Right lobe of liver (tissue), 6 donors: ENCODE measurements around the gene TSKS. TPM values are rescaled to one million over a fixed set of nuclear protein-coding genes. Genes with fewer than 3 reads are reported as not detected.
A peak's percentile ranks its signal among the peaks of the same experiment; 100 is the strongest.

ENCODE experiments used
- ATAC-seq, 4 donors: fragments of 200-7000 bp; cut with Tn5 transposase; one replicate each; pipeline ENCODE4 v1.9.1; 2020; ENCODE audit warnings: mild to moderate bottlenecking in 4 of 4, moderate library complexity in 4 of 4
- DNase-seq, 3 donors: peaks; one replicate each; pipeline ENCODE4 v3.0.0-alpha.2; 2020
- H3K27ac ChIP-seq, 3 donors: fragments of 200-600 bp; one replicate each; pipeline ENCODE4 v1.8.0; 2022
- H3K27me3 ChIP-seq, 2 donors: fragments of 200-600 bp; one replicate each; pipeline ENCODE4 v1.8.0; 2022
- H3K36me3 ChIP-seq, 4 donors: fragments of 200-600 bp; sonication (generic) in 1 of 4; one replicate each; pipeline versions ENCODE4 v1.5.1 to v1.8.0; 2017 to 2022; ENCODE audit warnings: control low read depth in 1 of 4
- H3K4me1 ChIP-seq, 4 donors: fragments of 200-600 bp; sonication (generic) in 1 of 4; one replicate each; pipeline versions ENCODE4 v1.5.1 to v1.8.0; 2017 to 2022; ENCODE audit warnings: control low read depth in 1 of 4
- H3K4me3 ChIP-seq, 3 donors: fragments of 200-600 bp; one replicate each; pipeline ENCODE4 v1.8.0; 2022
- H3K9me3 ChIP-seq, 4 donors: fragments of 200-600 bp; sonication (generic) in 1 of 4; one replicate each; pipeline versions ENCODE4 v1.5.1 to v1.8.0; 2017 to 2022; ENCODE audit warnings: control low read depth in 1 of 4
- POLR2A ChIP-seq: fragments of 450-650 bp; IDR thresholded peaks from one replicate; pipeline ENCODE4 v1.6.1; 2017; ENCODE audit warnings: antibody characterized with exemption, mild to moderate bottlenecking
- WGBS: methylation state at CpG from one replicate; pipeline ENCODE4 v1.1.6; 2018; ENCODE audit warnings: low coverage, low lambda C conversion rate; ENCODE audit not compliant: insufficient coverage; ENCODE audit errors: missing lambda C conversion rate; 5-methylcytosine and 5-hydroxymethylcytosine counted together
- intact Hi-C, 2 donors: fragments of 100-400 bp; cut with DNase I; formaldehyde crosslinking; loops; one replicate each; pipeline versions ENCODE4 v1.11.2 to v1.14.1; 2022
- total RNA-seq, 6 experiments: library from RNA; depleted of rRNA in 2 of 6; stranded (reverse); fragments of >200 nt in 2 of 6; fragmentation: NEBNext Ultra II Directional in 3 of 6; extraction: Animal tissue kit (Norgen Biotek cat#: 25700) in 3 of 6; gene quantifications; one replicate each; pipeline versions ENCODE4 v1.1.0 to v1.2.4, GENCODE V29; 2016 to 2023
- TF ChIP-seq, protein P1 (sequence below), 4 donors: fragments of 200-600 bp in 3 of 4; fragments of 450-650 bp in 1 of 4; IDR thresholded peaks; one replicate each; pipeline versions ENCODE4 v1.5.1 to v1.8.0; 2016 to 2022; ENCODE audit warnings: antibody characterized with exemption in 4 of 4, mild to moderate bottlenecking in 2 of 4
- donor health status: DM: no; HTN: yes; CAD: no.
- donor health status: DM: no; HTN: no; CAD: no.
- donor health status: DM: no; HTN: no; CAD: no.
- donor health status: DM: no; HTN: yes; CAD: no.
- donor health status: DM: no; HTN: yes; CAD: no.

Gene TSKS
- total RNA-seq, 6 experiments from 2014 or later, result not detected

GRCh38 chr19:49758292-49758691 is 4.8 kb downstream of the TSKS start:
- no peak for ATAC-seq
- H3K4me1 ChIP-seq, result no peaks in the 10 kb centered on the region
- no peaks in the 10 kb centered on the region for H3K36me3 ChIP-seq
- H3K9me3 ChIP-seq, result no peaks in the 10 kb centered on the region
- no peaks in the 10 kb centered on the region for H3K27me3 ChIP-seq
- 39% methylated on average over 6 of the region's 7 CpGs for WGBS
- intact Hi-C loops, result no loop called here
- no peak for DNase-seq
- TF ChIP-seq POLR2A, result no peak
- TF ChIP-seq, protein P1, sequence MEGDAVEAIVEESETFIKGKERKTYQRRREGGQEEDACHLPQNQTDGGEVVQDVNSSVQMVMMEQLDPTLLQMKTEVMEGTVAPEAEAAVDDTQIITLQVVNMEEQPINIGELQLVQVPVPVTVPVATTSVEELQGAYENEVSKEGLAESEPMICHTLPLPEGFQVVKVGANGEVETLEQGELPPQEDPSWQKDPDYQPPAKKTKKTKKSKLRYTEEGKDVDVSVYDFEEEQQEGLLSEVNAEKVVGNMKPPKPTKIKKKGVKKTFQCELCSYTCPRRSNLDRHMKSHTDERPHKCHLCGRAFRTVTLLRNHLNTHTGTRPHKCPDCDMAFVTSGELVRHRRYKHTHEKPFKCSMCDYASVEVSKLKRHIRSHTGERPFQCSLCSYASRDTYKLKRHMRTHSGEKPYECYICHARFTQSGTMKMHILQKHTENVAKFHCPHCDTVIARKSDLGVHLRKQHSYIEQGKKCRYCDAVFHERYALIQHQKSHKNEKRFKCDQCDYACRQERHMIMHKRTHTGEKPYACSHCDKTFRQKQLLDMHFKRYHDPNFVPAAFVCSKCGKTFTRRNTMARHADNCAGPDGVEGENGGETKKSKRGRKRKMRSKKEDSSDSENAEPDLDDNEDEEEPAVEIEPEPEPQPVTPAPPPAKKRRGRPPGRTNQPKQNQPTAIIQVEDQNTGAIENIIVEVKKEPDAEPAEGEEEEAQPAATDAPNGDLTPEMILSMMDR (IDR thresholded peaks at IDR 0.05), result no peak
- no peak overlapping the region for H3K4me3 ChIP-seq
- no peak overlapping the region for H3K27ac ChIP-seq

GRCh38 chr19:49755956-49756355 is 7.2 kb downstream of the TSKS start:
- TF ChIP-seq, protein P1 (IDR thresholded peaks at IDR 0.05), result no peak
- no peak for TF ChIP-seq POLR2A
- H3K4me1 ChIP-seq, result no peaks in the 10 kb centered on the region
- H3K4me3 ChIP-seq, result no peak overlapping the region
- no peaks in the 10 kb centered on the region for H3K36me3 ChIP-seq
- no peaks in the 10 kb centered on the region for H3K27me3 ChIP-seq
- DNase-seq (no peak), ATAC-seq (no peak)
- 78% methylated on average over 1 of the region's 3 CpGs for WGBS
- no peaks in the 10 kb centered on the region for H3K9me3 ChIP-seq
- intact Hi-C loops, result no loop called here
- H3K27ac ChIP-seq, result no peak overlapping the region

GRCh38 chr19:49752701-49753100 is 10.4 kb downstream of the TSKS start:
- Histone ChIP-seq H3K4me3 (no peak overlapping the region), H3K4me1 (no peaks in the 10 kb centered on the region), H3K9me3 (no peaks in the 10 kb centered on the region), H3K27me3 (no peaks in the 10 kb centered on the region), H3K36me3 (no peaks in the 10 kb centered on the region), H3K27ac (no peak overlapping the region)
- intact Hi-C loops, result no loop called here
- no peak for ATAC-seq
- no peak for TF ChIP-seq POLR2A
- DNase-seq, result no peak
- 69% methylated on average over 1 of the region's 1 CpG for WGBS

- H3K36me3 ChIP-seq, result no peaks in the 10 kb centered on the region
- H3K4me3 ChIP-seq, result no peak overlapping the region
- H3K4me1 ChIP-seq, result no peaks in the 10 kb centered on the region
- no peaks in the 10 kb centered on the region for H3K27me3 ChIP-seq
- intact Hi-C loops, result no loop called here
- H3K27ac ChIP-seq, result no peak overlapping the region
- DNase-seq (no peak), ATAC-seq (no peak)
- WGBS, result no CpG with 5 or more reads among the region's 1 CpG
- no peaks in the 10 kb centered on the region for H3K9me3 ChIP-seq
- TF ChIP-seq, protein P1 (IDR thresholded peaks at IDR 0.05), result no peak
- no peak for TF ChIP-seq POLR2A
These were observed 13.3 kb downstream of the TSKS start for GRCh38 chr19:49749771-49750170.

DNA sequence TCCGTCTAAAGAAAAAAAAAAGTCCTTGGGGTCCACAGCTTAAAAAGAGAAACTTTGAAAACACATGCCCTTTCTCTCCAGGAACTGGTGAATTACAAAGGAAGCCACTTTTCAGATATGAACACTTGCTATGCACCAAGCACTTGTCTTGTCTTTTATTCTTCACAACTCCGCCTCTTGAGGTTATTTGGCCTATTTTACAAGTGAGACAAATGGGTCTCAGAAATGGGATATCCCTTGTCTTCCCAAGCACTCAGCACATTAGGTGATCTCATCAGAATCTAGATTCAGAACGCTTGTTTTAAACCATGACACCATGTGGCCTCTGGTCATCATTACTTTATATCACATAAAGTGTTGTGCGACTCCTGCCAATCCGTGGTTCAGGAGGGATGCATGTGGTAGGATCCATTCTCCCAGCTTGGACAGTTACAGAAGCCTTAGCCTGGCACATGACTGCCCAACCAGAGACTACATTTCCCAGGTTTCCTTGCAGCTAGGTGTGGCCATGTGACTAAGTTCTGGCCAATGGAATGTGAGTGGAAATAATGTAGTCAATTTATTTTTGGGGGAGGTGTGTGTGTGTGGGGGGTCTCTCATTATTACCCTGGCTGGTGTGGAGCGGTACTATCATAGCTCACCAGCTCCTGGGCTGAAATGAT is 13.9 kb downstream of the TSKS start:
- intact Hi-C loops, result no loop called here
- TF ChIP-seq, protein P1 (IDR thresholded peaks at IDR 0.05), result no peak
- no peak for TF ChIP-seq POLR2A
- H3K27me3 ChIP-seq, result no peaks in the 10 kb centered on the region
- H3K9me3 ChIP-seq, result no peaks in the 10 kb centered on the region
- DNase-seq (no peak), ATAC-seq (peak in 3 of 4 donors; percentile 39 to 58 (median 46))
- no peak overlapping the region for H3K27ac ChIP-seq
- no peak overlapping the region for H3K4me3 ChIP-seq
- H3K36me3 ChIP-seq, result no peaks in the 10 kb centered on the region
- 75% methylated on average over 5 of the region's 6 CpGs for WGBS
- no peaks in the 10 kb centered on the region for H3K4me1 ChIP-seq
